ENCODE results near the gene SARNP. TPM values are rescaled to one million over a fixed set of nuclear protein-coding genes. Genes with fewer than 3 reads are reported as not detected.

SARNP gene
- polyA plus RNA-seq, 2 of the 4 experiments (the other 2 are of a cell fraction), result 123 to 198 TPM

DNA sequence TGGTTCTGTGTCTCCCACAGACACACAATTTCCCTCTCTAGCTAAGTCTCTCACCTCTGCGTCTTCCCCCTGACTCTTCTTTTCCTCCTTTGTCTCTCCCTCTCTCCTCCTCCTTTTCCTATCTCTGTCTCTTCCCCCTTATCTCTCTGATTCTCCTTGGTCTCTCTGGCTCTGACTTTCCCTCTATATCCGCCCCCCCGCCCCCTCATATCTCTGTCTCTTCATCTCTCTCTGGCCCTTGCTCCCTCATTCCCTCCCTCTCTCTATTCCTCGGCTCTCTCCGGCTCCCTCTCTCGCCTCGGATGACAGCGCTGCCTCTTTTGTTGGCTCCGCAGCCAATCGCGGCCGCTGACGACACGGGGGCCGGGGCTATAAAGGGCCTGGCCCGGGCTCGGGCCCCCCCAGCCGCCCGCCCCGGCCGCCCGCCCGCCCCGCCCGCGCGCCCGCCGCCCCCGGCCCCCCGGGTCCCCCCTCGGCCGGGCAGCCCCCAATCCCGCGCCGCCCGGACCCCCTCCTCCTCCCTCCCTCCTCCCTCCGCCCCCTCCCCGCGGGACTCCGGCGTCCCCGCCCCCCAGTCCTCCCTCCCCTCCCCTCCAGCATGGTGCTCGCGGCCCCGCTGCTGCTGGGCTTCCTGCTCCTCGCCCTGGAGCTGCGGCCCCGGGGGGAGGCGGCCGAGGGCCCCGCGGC, 74.7 kb downstream of the SARNP start, which contains the start of gene GDF11:
Gene GDF11 (plus strand): TSS at position 404 of the 687 bp plus-strand sequence. CDS start 195 bp downstream, at position 599.
- peaks cover 28% of the 10 kb centered on the region; the same call in 2 of the 3 replicates for H3K4me1 ChIP-seq
- TF ChIP-seq JUNB (IDR thresholded peaks at IDR 0.05) (no peak), NPAS2 (CRISPR knock-in tag; IDR thresholded peaks at IDR 0.05; ENCODE audit: borderline replicate concordance) (no peak)
- peak within 1 kb of the TSS; percentile 64 to 87; a peak in 5 of 6 replicates for H3K27ac ChIP-seq
- 3% methylated on average over 10 of the region's 53 CpGs for WGBS (ENCODE audit: missing lambda C conversion rate)
- ChIA-PET CTCF (interaction anchor here (1.1 to 11.7 kb wide), 12 partner anchors 11 to 447 kb away, joined by 3 to 139 read pairs (median 5); partner anchors contain the start of genes BLOC1S1, CD63, RDH5 and SMARCC2), POLR2A (interaction anchor here (0.5 to 1.2 kb wide), 3 partner anchors 75 to 231 kb away, joined by 3 to 4 read pairs (median 4); partner anchors contain the start of genes ORMDL2, RAB5B and SARNP)
- ATAC-seq (peak; percentile 68 to 73), FAIRE-seq (no peak), DNase-seq (ENCODE audit: low read depth in 1 of 2, low spot score in 1 of 2) (peak; percentile 64 to 78)
- H3K4me3 ChIP-seq, result peak within 1 kb of the TSS; percentile 73
- H3K9me3 ChIP-seq, result no peaks in the 10 kb centered on the region
- peak within 1 kb of the TSS; percentile 92 for H3K4me2 ChIP-seq

DNA sequence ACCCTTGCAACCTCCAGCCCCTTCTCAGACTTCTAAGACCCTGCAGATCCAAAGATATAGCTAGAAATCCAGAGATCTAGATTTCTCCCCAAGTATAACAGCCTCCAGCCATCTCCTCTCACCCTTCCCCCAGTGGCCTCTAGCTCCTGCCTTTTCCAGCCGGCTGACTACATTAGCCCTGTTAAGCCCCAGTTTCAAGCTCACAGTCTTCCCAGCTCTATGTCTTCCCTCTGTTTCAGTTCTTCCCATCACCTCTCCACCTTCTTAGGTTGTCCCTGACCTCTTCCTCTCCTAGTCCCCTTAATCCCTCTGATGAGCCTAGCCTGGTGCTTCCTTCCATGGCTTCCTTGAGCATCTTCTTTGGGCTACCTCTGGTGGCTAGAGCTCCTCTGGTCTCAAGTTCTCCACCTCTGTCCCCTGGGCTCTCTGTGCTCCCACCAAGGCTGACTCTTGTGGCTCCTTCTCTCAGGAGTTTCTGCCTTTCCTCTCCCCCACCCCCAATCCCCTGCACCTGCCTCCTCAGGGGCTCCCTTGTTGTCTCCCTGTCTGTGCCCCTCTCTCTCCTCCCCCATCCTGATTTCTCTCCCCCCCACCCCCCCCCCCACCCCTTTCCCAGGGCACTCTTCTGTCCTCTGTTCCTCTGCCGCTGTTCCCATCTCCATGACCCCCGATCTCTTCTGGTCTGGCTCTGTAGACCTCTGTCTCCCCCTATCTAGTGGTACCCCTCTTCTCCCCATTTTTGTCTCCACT, 75.4 kb downstream of the SARNP start:
- 30% methylated on average over 3 of the region's 3 CpGs for WGBS (ENCODE audit: missing lambda C conversion rate)
- ChIA-PET POLR2A (interaction anchor here (0.5 kb wide), 1 partner anchor 155 kb away, joined by 4 read pairs; no protein-coding TSS in a partner anchor), CTCF (interaction anchor here (0.8 to 11.7 kb wide), 7 partner anchors 13 to 447 kb away, joined by 3 to 139 read pairs (median 4); partner anchors contain the start of genes BLOC1S1, CD63, RDH5 and SMARCC2)
- Histone ChIP-seq H3K4me2 (peak overlapping the region; percentile 92), H3K9me3 (no peaks in the 10 kb centered on the region), H3K4me1 (peaks cover 31% of the 10 kb centered on the region; the same call in 2 of the 3 replicates), H3K27ac (peak overlapping the region in 1 of 2 experiments; percentile 87; a peak in 2 of 6 replicates), H3K4me3 (peak overlapping the region; percentile 73)
- TF ChIP-seq KDM5A (IDR thresholded peaks at IDR 0.05) (no peak), FOXS1 (CRISPR knock-in tag; IDR thresholded peaks at IDR 0.05) (no peak), MAZ (IDR thresholded peaks at IDR 0.05; ENCODE audit: borderline replicate concordance, low read depth, low read length) (no peak)
- TF ChIP-seq, protein P1, sequence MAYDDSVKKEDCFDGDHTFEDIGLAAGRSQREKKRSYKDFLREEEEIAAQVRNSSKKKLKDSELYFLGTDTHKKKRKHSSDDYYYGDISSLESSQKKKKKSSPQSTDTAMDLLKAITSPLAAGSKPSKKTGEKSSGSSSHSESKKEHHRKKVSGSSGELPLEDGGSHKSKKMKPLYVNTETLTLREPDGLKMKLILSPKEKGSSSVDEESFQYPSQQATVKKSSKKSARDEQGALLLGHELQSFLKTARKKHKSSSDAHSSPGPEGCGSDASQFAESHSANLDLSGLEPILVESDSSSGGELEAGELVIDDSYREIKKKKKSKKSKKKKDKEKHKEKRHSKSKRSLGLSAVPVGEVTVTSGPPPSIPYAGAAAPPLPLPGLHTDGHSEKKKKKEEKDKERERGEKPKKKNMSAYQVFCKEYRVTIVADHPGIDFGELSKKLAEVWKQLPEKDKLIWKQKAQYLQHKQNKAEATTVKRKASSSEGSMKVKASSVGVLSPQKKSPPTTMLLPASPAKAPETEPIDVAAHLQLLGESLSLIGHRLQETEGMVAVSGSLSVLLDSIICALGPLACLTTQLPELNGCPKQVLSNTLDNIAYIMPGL (CRISPR knock-in tag; IDR thresholded peaks at IDR 0.05; ENCODE audit: borderline replicate concordance), result no peak
- ATAC-seq (no peak), DNase-seq (ENCODE audit: low read depth in 1 of 2, low spot score in 1 of 2) (no peak), FAIRE-seq (no peak)

DNA sequence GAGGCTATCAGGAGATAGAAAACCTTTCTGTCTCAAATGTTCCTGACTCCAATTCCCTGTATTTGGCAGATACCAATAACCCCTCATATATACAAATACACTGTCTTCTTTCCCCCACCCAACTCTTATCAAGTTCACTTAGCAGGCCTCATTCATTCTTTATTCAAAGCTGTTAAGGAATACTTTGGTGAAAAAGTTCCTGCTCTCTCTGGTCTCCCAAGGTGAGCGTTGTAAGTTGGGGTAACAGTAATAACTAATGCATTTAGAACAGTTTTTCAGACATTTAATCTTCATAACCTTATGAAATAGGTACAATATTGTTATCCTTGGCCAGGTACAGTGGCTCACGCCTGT, 78.5 kb downstream of the SARNP start:
- Histone ChIP-seq H3K4me2 (peak overlapping the region; percentile 88), H3K4me1 (peaks cover 12% of the 10 kb centered on the region; the same call in 2 of the 3 replicates), H3K27ac (no peak overlapping the region), H3K9me3 (no peaks in the 10 kb centered on the region), H3K4me3 (peak overlapping the region; percentile 45; the same call in 1 of the 3 replicates)
- DNase-seq (ENCODE audit: low read depth in 1 of 2, low spot score in 1 of 2) (no peak), FAIRE-seq (no peak), ATAC-seq (no peak)
- POLR2A ChIA-PET, result interaction anchor here (1.7 to 2.2 kb wide), 3 partner anchors 9 to 79 kb away, joined by 7 to 18 read pairs (median 10); partner anchors contain the start of genes CD63, ORMDL2 and SARNP
- 72% methylated on average over 2 of the region's 2 CpGs for WGBS (ENCODE audit: missing lambda C conversion rate)
- CTCF ChIA-PET, result interaction anchor here (0.6 to 11.7 kb wide), 64 partner anchors 10 to 752 kb away, joined by 3 to 139 read pairs (median 6); partner anchors contain the start of genes BLOC1S1, CD63, DGKA and DNAJC14
- no peak for TF ChIP-seq POLR2AphosphoS2 (conservative IDR thresholded peaks at IDR 0.05; ENCODE audit: low read length)
- TF ChIP-seq, protein P2, sequence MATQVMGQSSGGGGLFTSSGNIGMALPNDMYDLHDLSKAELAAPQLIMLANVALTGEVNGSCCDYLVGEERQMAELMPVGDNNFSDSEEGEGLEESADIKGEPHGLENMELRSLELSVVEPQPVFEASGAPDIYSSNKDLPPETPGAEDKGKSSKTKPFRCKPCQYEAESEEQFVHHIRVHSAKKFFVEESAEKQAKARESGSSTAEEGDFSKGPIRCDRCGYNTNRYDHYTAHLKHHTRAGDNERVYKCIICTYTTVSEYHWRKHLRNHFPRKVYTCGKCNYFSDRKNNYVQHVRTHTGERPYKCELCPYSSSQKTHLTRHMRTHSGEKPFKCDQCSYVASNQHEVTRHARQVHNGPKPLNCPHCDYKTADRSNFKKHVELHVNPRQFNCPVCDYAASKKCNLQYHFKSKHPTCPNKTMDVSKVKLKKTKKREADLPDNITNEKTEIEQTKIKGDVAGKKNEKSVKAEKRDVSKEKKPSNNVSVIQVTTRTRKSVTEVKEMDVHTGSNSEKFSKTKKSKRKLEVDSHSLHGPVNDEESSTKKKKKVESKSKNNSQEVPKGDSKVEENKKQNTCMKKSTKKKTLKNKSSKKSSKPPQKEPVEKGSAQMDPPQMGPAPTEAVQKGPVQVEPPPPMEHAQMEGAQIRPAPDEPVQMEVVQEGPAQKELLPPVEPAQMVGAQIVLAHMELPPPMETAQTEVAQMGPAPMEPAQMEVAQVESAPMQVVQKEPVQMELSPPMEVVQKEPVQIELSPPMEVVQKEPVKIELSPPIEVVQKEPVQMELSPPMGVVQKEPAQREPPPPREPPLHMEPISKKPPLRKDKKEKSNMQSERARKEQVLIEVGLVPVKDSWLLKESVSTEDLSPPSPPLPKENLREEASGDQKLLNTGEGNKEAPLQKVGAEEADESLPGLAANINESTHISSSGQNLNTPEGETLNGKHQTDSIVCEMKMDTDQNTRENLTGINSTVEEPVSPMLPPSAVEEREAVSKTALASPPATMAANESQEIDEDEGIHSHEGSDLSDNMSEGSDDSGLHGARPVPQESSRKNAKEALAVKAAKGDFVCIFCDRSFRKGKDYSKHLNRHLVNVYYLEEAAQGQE (IDR thresholded peaks at IDR 0.05), result no peak
